Measurements from ENCODE around the gene INSYN2A. TPM values are rescaled to one million over a fixed set of nuclear protein-coding genes. Genes with fewer than 3 reads are reported as not detected.

Gene INSYN2A
- polyA plus RNA-seq, 1 donor from 2014 or later, result 4.2 TPM

GRCh38 chr10:127157089-127157488, 39.3 kb downstream of the INSYN2A start:
- Histone ChIP-seq H3K27me3 (ENCODE audit: insufficient read depth, low read depth, low read length) (no peaks in the 10 kb centered on the region), H3K4me3 (ENCODE audit: low read length) (no peak overlapping the region), H3K9me3 (ENCODE audit: low read length) (no peaks in the 10 kb centered on the region), H3F3A (ENCODE audit: insufficient read depth, low read length, poor library complexity, severe bottlenecking) (no peaks in the 10 kb centered on the region), H2AFZ (ENCODE audit: low read depth, low read length) (no peak overlapping the region), H3K27ac (ENCODE audit: low read length) (no peak overlapping the region), H3K4me2 (ENCODE audit: low read length) (no peak overlapping the region), H3K36me3 (ENCODE audit: insufficient read depth, low read length) (no peaks in the 10 kb centered on the region), H3K9me2 (ENCODE audit: insufficient read depth, low read length) (no peaks in the 10 kb centered on the region), H3K79me2 (replicated peaks; ENCODE audit: insufficient read depth, low read length) (no peaks in the 10 kb centered on the region), H4K20me1 (ENCODE audit: insufficient read depth) (no peaks in the 10 kb centered on the region), H3K9ac (ENCODE audit: low read length) (no peak overlapping the region)
- TF ChIP-seq, protein P1, sequence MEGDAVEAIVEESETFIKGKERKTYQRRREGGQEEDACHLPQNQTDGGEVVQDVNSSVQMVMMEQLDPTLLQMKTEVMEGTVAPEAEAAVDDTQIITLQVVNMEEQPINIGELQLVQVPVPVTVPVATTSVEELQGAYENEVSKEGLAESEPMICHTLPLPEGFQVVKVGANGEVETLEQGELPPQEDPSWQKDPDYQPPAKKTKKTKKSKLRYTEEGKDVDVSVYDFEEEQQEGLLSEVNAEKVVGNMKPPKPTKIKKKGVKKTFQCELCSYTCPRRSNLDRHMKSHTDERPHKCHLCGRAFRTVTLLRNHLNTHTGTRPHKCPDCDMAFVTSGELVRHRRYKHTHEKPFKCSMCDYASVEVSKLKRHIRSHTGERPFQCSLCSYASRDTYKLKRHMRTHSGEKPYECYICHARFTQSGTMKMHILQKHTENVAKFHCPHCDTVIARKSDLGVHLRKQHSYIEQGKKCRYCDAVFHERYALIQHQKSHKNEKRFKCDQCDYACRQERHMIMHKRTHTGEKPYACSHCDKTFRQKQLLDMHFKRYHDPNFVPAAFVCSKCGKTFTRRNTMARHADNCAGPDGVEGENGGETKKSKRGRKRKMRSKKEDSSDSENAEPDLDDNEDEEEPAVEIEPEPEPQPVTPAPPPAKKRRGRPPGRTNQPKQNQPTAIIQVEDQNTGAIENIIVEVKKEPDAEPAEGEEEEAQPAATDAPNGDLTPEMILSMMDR (IDR thresholded peaks at IDR 0.05; ENCODE audit: poor library complexity, severe bottlenecking), result no peak
- TF ChIP-seq MXI1 (conservative IDR thresholded peaks at IDR 0.05; ENCODE audit: poor library complexity, severe bottlenecking), result no peak
- no peak for TF ChIP-seq POLR2AphosphoS5 (IDR thresholded peaks at IDR 0.05)
- no peak for TF ChIP-seq EZH2 (IDR thresholded peaks at IDR 0.05; ENCODE audit: borderline replicate concordance, insufficient read depth, low read length, poor library complexity, severe bottlenecking)
- TF ChIP-seq SMC3 (conservative IDR thresholded peaks at IDR 0.05; ENCODE audit: poor library complexity), result no peak
- no peak for TF ChIP-seq EP300 (conservative IDR thresholded peaks at IDR 0.05; ENCODE audit: poor library complexity, severe bottlenecking)
- no peak for TF ChIP-seq RAD21 (conservative IDR thresholded peaks at IDR 0.05)

GRCh38 chr10:127154831-127155620, 41.4 kb downstream of the INSYN2A start:
- no peak for TF ChIP-seq POLR2AphosphoS5 (IDR thresholded peaks at IDR 0.05)
- no peak for TF ChIP-seq TAF1 (IDR thresholded peaks at IDR 0.05; ENCODE audit: low read depth)
- TF ChIP-seq MXI1 (conservative IDR thresholded peaks at IDR 0.05; ENCODE audit: poor library complexity, severe bottlenecking), result no peak
- TF ChIP-seq RAD21 (conservative IDR thresholded peaks at IDR 0.05), result no peak
- no peak for TF ChIP-seq SMC3 (conservative IDR thresholded peaks at IDR 0.05; ENCODE audit: poor library complexity)
- TF ChIP-seq EZH2 (IDR thresholded peaks at IDR 0.05; ENCODE audit: borderline replicate concordance, insufficient read depth, low read length, poor library complexity, severe bottlenecking), result no peak
- no peak for TF ChIP-seq REST (IDR thresholded peaks at IDR 0.05; ENCODE audit: borderline replicate concordance)
- no peak for TF ChIP-seq EP300 (conservative IDR thresholded peaks at IDR 0.05; ENCODE audit: poor library complexity, severe bottlenecking)
- TF ChIP-seq, protein P1 (IDR thresholded peaks at IDR 0.05; ENCODE audit: poor library complexity, severe bottlenecking), result no peak
- no peak overlapping the region for H2AFZ ChIP-seq (ENCODE audit: low read depth, low read length)
- H3K79me2 ChIP-seq (replicated peaks; ENCODE audit: insufficient read depth, low read length), result no peaks in the 10 kb centered on the region
- no peak overlapping the region for H3K4me3 ChIP-seq (ENCODE audit: low read length)
- no peak overlapping the region for H3K27ac ChIP-seq (ENCODE audit: low read length)
- H3K9me2 ChIP-seq (ENCODE audit: insufficient read depth, low read length), result no peaks in the 10 kb centered on the region
- H3K36me3 ChIP-seq (ENCODE audit: insufficient read depth, low read length), result no peaks in the 10 kb centered on the region
- no peaks in the 10 kb centered on the region for H4K20me1 ChIP-seq (ENCODE audit: insufficient read depth)
- H3K9ac ChIP-seq (ENCODE audit: low read length), result no peak overlapping the region
- H3K27me3 ChIP-seq (ENCODE audit: insufficient read depth, low read depth, low read length), result no peaks in the 10 kb centered on the region
- H3F3A ChIP-seq (ENCODE audit: insufficient read depth, low read length, poor library complexity, severe bottlenecking), result no peaks in the 10 kb centered on the region
- no peak overlapping the region for H3K4me2 ChIP-seq (ENCODE audit: low read length)
- no peaks in the 10 kb centered on the region for H3K9me3 ChIP-seq (ENCODE audit: low read length)

Measured in neural cell (in vitro differentiated cells).